ENCODE data around the gene PTPRT.

Gene PTPRT

GRCh38 chr20:42360621-42361020 is 829.1 kb downstream of the PTPRT start:
- TF ChIP-seq ZFX (IDR thresholded peaks at IDR 0.05; ENCODE audit: borderline replicate concordance) (no peak), CTCF (IDR thresholded peaks at IDR 0.05) (no peak)
- H3K27ac ChIP-seq: no peak overlapping the region

- TF ChIP-seq ZFX (IDR thresholded peaks at IDR 0.05; ENCODE audit: borderline replicate concordance): no peak
- no peak for TF ChIP-seq CTCF (IDR thresholded peaks at IDR 0.05)
- no peak overlapping the region for H3K27ac ChIP-seq
Observed at GRCh38 chr20:42359617-42360016, 830.1 kb downstream of the PTPRT start.

- no peak for TF ChIP-seq ZFX (IDR thresholded peaks at IDR 0.05; ENCODE audit: borderline replicate concordance)
- TF ChIP-seq CTCF (IDR thresholded peaks at IDR 0.05): no peak
- H3K27ac ChIP-seq: no peak overlapping the region
Observed at GRCh38 chr20:42352096-42352495, 837.6 kb downstream of the PTPRT start.

- H3K27ac ChIP-seq: no peak overlapping the region
- TF ChIP-seq CTCF (IDR thresholded peaks at IDR 0.05) (no peak), ZFX (IDR thresholded peaks at IDR 0.05; ENCODE audit: borderline replicate concordance) (no peak)
Observed at GRCh38 chr20:42350521-42350920, 839.2 kb downstream of the PTPRT start.

- no peak for TF ChIP-seq CTCF (IDR thresholded peaks at IDR 0.05)
- no peak for TF ChIP-seq ZFX (IDR thresholded peaks at IDR 0.05; ENCODE audit: borderline replicate concordance)
- no peak overlapping the region for H3K27ac ChIP-seq
Observed at GRCh38 chr20:42346189-42347170, 843.2 kb downstream of the PTPRT start.

- TF ChIP-seq ZFX (IDR thresholded peaks at IDR 0.05; ENCODE audit: borderline replicate concordance) (no peak), CTCF (IDR thresholded peaks at IDR 0.05) (no peak)
- no peak overlapping the region for H3K27ac ChIP-seq
Observed at GRCh38 chr20:42341654-42342053, 848.1 kb downstream of the PTPRT start.

- TF ChIP-seq CTCF (IDR thresholded peaks at IDR 0.05) (no peak), ZFX (IDR thresholded peaks at IDR 0.05; ENCODE audit: borderline replicate concordance) (no peak)
- no peak overlapping the region for H3K27ac ChIP-seq
Observed at GRCh38 chr20:42340368-42340767, 849.3 kb downstream of the PTPRT start.

Data from 22Rv1 (cell line).